Ascending aorta (tissue), 2 donors: ENCODE results near the gene ATP6V1G2. TPM values are rescaled to one million over a fixed set of nuclear protein-coding genes. Genes with fewer than 3 reads are reported as not detected.

Experiments
- DNase-seq, 2 donors: peaks; one replicate each; pipeline ENCODE4 v3.0.0-alpha.2; 2019; ENCODE audit warnings: low spot score in 2 of 2
- H3K27ac ChIP-seq, 2 donors: fragments of 200-600 bp; sonication (generic); one replicate each; pipeline ENCODE4 v1.5.1; 2016 to 2017; ENCODE audit warnings: mild to moderate bottlenecking in 1 of 2
- H3K27me3 ChIP-seq: fragments of 200-600 bp; sonication (generic); one replicate; pipeline ENCODE4 v1.5.1; 2017
- H3K36me3 ChIP-seq, 2 donors: fragments of 200-600 bp; sonication (generic); one replicate each; pipeline ENCODE4 v1.5.1; 2016
- H3K4me1 ChIP-seq, 2 donors: fragments of 200-600 bp; sonication (generic); one replicate each; pipeline ENCODE4 v1.5.1; 2016 to 2017; ENCODE audit warnings: mild to moderate bottlenecking in 1 of 2
- H3K4me3 ChIP-seq, 2 donors: fragments of 200-600 bp; sonication (generic); one replicate each; pipeline ENCODE4 v1.5.1; 2016 to 2017; ENCODE audit warnings: mild to moderate bottlenecking in 1 of 2
- H3K9me3 ChIP-seq, 2 donors: fragments of 200-600 bp; sonication (generic); one replicate each; pipeline ENCODE4 v1.5.1; 2016
- CTCF ChIP-seq, 3 experiments: fragments of 200-600 bp in 2 of 3; fragments of 450-650 bp in 1 of 3; sonication (generic) in 2 of 3; IDR thresholded peaks; one replicate each; pipeline ENCODE4 v1.5.1; 2016 to 2019; ENCODE audit warnings: antibody characterized with exemption in 3 of 3, mild to moderate bottlenecking in 1 of 3, moderate library complexity in 1 of 3
- intact Hi-C: fragments of 100-400 bp; cut with DNase I; formaldehyde crosslinking; loops from one replicate; pipeline ENCODE4 v1.15.1; 2023
- total RNA-seq: library from RNA; depleted of rRNA; stranded (reverse); fragments of >200 nt; gene quantifications from one replicate; pipeline ENCODE4 v1.1.0, GENCODE V29; 2016

Gene ATP6V1G2
- total RNA-seq, 1 donor from 2014 or later, result not detected

GRCh38 chr6:31534011-31534410, 12.4 kb downstream of the ATP6V1G2 start:
- Histone ChIP-seq H3K36me3 (peaks cover 77 to 95% of the 10 kb centered on the region in 2 donors), H3K4me1 (peaks cover 0 to 8% of the 10 kb centered on the region in 2 donors), H3K27ac (no peak overlapping the region), H3K9me3 (no peaks in the 10 kb centered on the region), H3K27me3 (no peaks in the 10 kb centered on the region), H3K4me3 (no peak overlapping the region)
- no peak for DNase-seq
- TF ChIP-seq CTCF (IDR thresholded peaks at IDR 0.05), result no peak
- intact Hi-C loops, result no loop called here

- TF ChIP-seq CTCF (IDR thresholded peaks at IDR 0.05), result no peak
- no peak for DNase-seq
- peaks cover 77 to 89% of the 10 kb centered on the region in 2 donors for H3K36me3 ChIP-seq
- H3K27me3 ChIP-seq, result no peaks in the 10 kb centered on the region
- H3K9me3 ChIP-seq, result no peaks in the 10 kb centered on the region
- no peak overlapping the region for H3K4me3 ChIP-seq
- H3K27ac ChIP-seq, result no peak overlapping the region
- peaks cover 0 to 2% of the 10 kb centered on the region in 2 donors for H3K4me1 ChIP-seq
- intact Hi-C loops, result no loop called here
These were observed 13.0 kb downstream of the ATP6V1G2 start for GRCh38 chr6:31533455-31533841.

- H3K27ac ChIP-seq, result no peak overlapping the region
- DNase-seq, result no peak
- no peaks in the 10 kb centered on the region for H3K4me1 ChIP-seq
- no peaks in the 10 kb centered on the region for H3K27me3 ChIP-seq
- no peaks in the 10 kb centered on the region for H3K9me3 ChIP-seq
- no peak overlapping the region for H3K4me3 ChIP-seq
- no peak for TF ChIP-seq CTCF (IDR thresholded peaks at IDR 0.05)
- intact Hi-C loops, result no loop called here
- peaks cover 71 to 83% of the 10 kb centered on the region in 2 donors for H3K36me3 ChIP-seq
These were observed 13.6 kb downstream of the ATP6V1G2 start for GRCh38 chr6:31532644-31533454.

GRCh38 chr6:31531771-31532643, 14.4 kb downstream of the ATP6V1G2 start:
- no peak for DNase-seq
- Histone ChIP-seq H3K4me1 (no peaks in the 10 kb centered on the region), H3K9me3 (no peaks in the 10 kb centered on the region), H3K27ac (no peak overlapping the region), H3K36me3 (peaks cover 62 to 75% of the 10 kb centered on the region in 2 donors), H3K4me3 (no peak overlapping the region), H3K27me3 (no peaks in the 10 kb centered on the region)
- intact Hi-C loops, result no loop called here
- TF ChIP-seq CTCF (IDR thresholded peaks at IDR 0.05), result no peak

- no peaks in the 10 kb centered on the region for H3K9me3 ChIP-seq
- TF ChIP-seq CTCF (IDR thresholded peaks at IDR 0.05), result no peak
- H3K36me3 ChIP-seq, result peaks cover 54 to 66% of the 10 kb centered on the region in 2 donors
- no peaks in the 10 kb centered on the region for H3K4me1 ChIP-seq
- no peak for DNase-seq
- intact Hi-C loops, result no loop called here
- H3K4me3 ChIP-seq, result no peak overlapping the region
- no peaks in the 10 kb centered on the region for H3K27me3 ChIP-seq
- H3K27ac ChIP-seq, result no peak overlapping the region
These were observed 15.2 kb downstream of the ATP6V1G2 start for GRCh38 chr6:31531162-31531561.
